Activated CD4-positive, CD25-positive, alpha-beta regulatory T cell treated with anti-CD3 and anti-CD28 coated beads, Interleukin-2, amount 50 U/mL, for 16 hours (primary cell): ENCODE data around the gene SPO11.

ENCODE experiments used
- DNase-seq: peaks from one replicate; pipeline ENCODE4 v3.0.0-alpha.2; 2020; ENCODE audit warnings: low read depth, low spot score

The SPO11 gene

GRCh38 chr20:57310821-57311514 is 18.6 kb upstream of the SPO11 start:
- no peak for DNase-seq

GRCh38 chr20:57312138-57312537 is 17.5 kb upstream of the SPO11 start:
- DNase-seq: no peak

- DNase-seq: no peak
Observed at GRCh38 chr20:57313230-57313629, 16.4 kb upstream of the SPO11 start.

GRCh38 chr20:57313951-57314350 is 15.7 kb upstream of the SPO11 start:
- DNase-seq: no peak

- DNase-seq: no peak
Observed at GRCh38 chr20:57315083-57315975, 14.3 kb upstream of the SPO11 start.

- no peak for DNase-seq
Observed at GRCh38 chr20:57315976-57316480, 13.6 kb upstream of the SPO11 start.

GRCh38 chr20:57316795-57317201 is 12.8 kb upstream of the SPO11 start:
- DNase-seq: no peak

- DNase-seq: no peak
Observed at GRCh38 chr20:57317316-57317788, 12.3 kb upstream of the SPO11 start.

GRCh38 chr20:57317789-57318371 is 11.7 kb upstream of the SPO11 start:
- no peak for DNase-seq

GRCh38 chr20:57319584-57319983 is 10.0 kb upstream of the SPO11 start:
- no peak for DNase-seq

GRCh38 chr20:57320358-57320757 is 9.2 kb upstream of the SPO11 start:
- no peak for DNase-seq

GRCh38 chr20:57321142-57321541 is 8.5 kb upstream of the SPO11 start:
- no peak for DNase-seq

- DNase-seq: no peak
Observed at GRCh38 chr20:57322476-57322875, 7.1 kb upstream of the SPO11 start.

- no peak for DNase-seq
Observed at GRCh38 chr20:57323034-57323433, 6.6 kb upstream of the SPO11 start.

GRCh38 chr20:57325632-57326356 is 3.8 kb upstream of the SPO11 start:
- no peak for DNase-seq

- DNase-seq: no peak
Observed at GRCh38 chr20:57326667-57327455, 2.7 kb upstream of the SPO11 start.

GRCh38 chr20:57327820-57328219 is 1.8 kb upstream of the SPO11 start:
- DNase-seq: no peak

- DNase-seq: no peak
Observed at GRCh38 chr20:57330998-57331397, 1.4 kb downstream of the SPO11 start.

GRCh38 chr20:57332105-57333089 is 2.8 kb downstream of the SPO11 start:
- DNase-seq: no peak

GRCh38 chr20:57335392-57335791 is 5.8 kb downstream of the SPO11 start:
- no peak for DNase-seq
